DMS114 treated with DMSO at 0.1 percent for 48 hours (cell line): Measurements from ENCODE around the gene CFAP74.

Source experiments
- DNase-seq: peaks from one replicate; lab custom pipeline; 2025; ENCODE audit not compliant: unreplicated experiment; lab: John Stamatoyannopoulos, UW

Gene CFAP74

GRCh38 chr1:1971688-1972087, 31.9 kb downstream of the CFAP74 start:
- no peak for DNase-seq

- DNase-seq = no peak
Observed at GRCh38 chr1:1971017-1971416, 32.6 kb downstream of the CFAP74 start.

- DNase-seq = no peak
Observed at GRCh38 chr1:1969953-1970716, 33.5 kb downstream of the CFAP74 start.

- no peak for DNase-seq
Observed at GRCh38 chr1:1969505-1969900, 34.1 kb downstream of the CFAP74 start.

DNA sequence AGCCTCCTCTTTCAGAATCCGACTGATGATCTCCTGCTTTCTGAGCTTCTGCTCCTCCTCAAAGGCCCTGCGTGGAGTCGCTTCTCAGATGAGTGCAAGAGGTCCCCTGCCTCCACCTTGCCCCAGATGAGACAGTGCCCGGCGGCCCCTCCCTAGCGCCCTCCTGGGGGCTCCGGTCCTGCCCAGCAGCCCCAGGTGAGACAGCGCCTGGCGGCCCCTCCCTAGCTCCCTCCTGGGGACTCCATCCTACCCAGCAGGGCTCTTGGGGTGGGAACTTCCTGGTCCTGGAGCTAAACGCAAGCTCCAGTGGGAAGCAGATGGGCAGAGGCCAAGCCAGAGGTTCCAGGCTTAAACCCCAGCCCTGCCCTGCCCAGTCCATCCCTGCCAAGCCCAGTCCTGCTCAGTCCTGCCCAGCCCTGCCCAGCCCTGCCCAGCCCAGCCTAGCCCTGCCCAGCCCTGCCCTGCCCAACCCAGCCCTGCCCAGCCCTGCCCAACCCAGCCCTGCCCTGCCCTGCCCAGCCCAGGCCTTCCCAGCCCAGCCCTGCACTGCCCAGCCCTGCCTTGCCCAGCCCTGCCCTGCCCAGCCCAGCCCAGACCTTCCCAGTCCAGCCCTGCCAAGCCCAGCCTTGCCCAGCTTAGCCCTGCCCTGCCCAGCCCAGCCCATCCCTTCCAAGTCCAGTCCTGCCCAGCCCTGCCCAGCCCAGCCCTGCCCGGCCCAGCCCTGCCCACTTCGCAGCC, 34.6 kb downstream of the CFAP74 start:
- DNase-seq = no peak

DNA sequence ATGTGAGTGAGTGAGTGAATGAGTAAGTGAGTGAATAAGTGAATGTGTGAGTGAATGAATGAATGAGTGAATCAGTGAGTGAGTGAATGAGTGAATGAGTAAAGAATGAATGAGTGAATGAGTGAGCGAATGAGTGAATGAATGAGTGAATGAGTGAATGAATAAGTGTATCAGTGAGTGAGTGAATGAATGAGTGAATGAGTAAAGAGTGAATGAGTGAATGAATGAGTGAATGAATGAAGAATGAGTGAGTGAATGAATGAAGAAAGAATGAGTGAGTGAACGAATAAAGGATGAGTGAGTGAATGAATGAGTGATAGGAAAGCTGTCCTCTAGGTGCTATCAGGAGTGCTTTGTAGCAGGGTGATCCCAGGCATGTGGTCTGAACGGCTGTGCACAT, 35.7 kb downstream of the CFAP74 start:
- no peak for DNase-seq

- DNase-seq = no peak
Observed at GRCh38 chr1:1967151-1967550, 36.4 kb downstream of the CFAP74 start.

GRCh38 chr1:1966071-1966740, 37.4 kb downstream of the CFAP74 start:
- DNase-seq = no peak

GRCh38 chr1:1965546-1965945, 38.0 kb downstream of the CFAP74 start:
- no peak for DNase-seq

GRCh38 chr1:1964811-1965210, 38.8 kb downstream of the CFAP74 start:
- DNase-seq = no peak

GRCh38 chr1:1963570-1963969, 40.0 kb downstream of the CFAP74 start:
- no peak for DNase-seq

DNA sequence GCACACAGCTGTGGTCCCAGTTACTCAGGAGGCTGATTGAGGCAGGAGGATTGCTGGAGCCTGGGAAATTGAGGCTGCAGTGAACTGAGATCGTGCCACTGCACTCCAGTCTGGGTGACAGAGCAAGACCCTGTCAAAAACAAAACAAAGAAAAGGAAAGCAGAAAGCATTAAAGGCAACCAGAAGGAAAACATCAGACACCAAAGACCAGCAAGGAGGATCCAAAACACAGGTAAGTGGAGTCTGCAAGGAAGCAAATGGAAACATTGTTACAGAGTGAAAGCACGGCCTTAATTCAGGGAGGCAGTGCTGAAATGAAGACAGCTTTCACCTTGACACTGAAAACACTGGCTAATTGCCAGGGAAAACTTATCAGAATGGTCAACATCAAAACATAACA, 40.8 kb downstream of the CFAP74 start:
- no peak for DNase-seq

GRCh38 chr1:1960480-1961196, 42.9 kb downstream of the CFAP74 start:
- DNase-seq = no peak

- DNase-seq = peak; percentile 8
Observed at GRCh38 chr1:1959840-1960479, 43.6 kb downstream of the CFAP74 start.

DNA sequence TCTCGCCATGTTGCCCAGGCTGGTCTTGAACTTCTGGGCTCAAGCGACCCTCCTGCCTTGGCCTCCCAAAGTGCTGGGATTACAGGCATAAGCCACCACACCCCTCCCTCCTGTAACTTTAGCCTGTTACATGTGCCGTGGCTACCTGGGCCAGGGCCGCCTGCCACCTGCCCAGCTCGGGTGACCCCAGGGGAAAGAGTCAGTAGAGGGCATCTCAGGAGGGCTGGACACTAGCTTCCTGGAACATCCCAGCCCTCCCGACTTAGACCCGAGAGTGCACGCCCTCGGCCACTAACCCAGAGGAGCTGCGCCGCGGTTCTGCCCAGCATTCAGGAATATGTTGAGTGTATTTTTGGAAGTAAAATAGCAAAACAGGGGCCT, 44.1 kb downstream of the CFAP74 start:
- no peak for DNase-seq

DNA sequence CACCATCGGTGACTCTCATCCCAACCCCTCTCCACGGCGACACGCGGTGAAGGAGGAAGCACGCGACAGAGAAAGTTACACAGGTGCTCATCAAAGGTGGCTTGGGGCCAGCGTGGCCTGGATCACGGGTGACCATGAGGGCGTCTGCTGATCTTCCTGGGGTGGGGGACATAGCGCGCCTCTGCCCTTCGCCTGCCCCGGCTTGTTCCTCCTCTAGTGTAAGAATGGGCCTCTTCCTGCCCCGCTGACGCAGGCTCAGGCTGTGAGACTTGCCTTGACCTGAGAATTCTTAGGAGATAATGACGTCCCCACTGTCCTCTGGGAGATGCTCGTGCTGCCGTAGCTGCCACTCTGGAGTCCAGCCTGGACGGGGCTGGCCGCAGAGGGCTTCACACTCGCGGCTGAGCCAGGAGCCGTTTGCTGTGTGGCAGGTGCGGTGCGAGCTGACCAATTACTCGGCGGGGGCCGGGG, 45.5 kb downstream of the CFAP74 start:
- no peak for DNase-seq

GRCh38 chr1:1957533-1957961, 46.0 kb downstream of the CFAP74 start:
- no peak for DNase-seq

DNA sequence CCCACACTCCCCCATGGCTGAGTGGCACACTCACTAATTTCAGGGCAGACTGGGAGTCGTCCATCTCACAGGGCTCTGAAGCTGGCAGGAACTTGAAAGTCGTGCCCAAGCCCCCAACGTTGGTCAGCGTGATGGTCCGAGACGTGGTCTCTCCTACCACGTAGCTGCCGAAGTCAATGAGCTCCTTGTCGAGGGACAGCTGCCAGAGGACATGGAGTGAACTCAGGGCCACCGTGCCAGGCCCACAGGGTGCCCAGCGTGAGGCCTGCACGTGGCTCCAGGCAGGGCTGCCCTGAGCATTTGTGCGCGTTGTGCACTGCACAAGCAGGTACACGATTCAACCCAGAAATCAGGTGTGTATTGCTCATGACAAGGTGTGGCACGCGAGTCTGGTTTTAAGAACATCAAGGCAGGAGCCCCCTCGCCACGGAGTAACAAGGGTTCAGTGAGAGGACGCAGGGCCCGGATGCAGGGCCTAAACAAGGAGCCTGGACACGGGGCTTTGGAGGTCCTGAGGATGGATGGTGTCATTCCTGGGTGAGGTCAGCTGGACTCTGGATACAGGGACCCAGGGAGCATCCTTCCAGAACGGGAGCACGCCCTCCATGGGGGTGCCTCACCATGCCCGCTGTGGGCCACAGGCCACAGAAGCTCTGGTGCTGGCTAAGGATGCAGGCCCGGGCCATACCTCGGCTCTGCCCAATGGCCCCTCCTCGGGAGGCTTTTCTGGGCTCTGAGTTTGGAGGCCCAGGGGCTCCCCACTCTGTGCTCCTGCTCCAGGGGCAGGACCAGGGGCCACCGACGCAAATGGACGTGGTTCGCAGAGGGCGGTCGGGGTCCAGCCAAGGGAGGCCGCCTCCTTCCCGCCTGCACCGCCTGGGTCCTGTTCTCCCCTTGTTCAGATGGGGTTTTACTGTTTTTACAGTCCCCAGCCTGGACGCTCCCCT, 46.7 kb downstream of the CFAP74 start:
- DNase-seq = no peak

GRCh38 chr1:1956101-1956500, 47.5 kb downstream of the CFAP74 start:
- no peak for DNase-seq
